HTR-8/SVneo (cell line): ENCODE measurements around the gene LMO4.

Source experiments
- DNase-seq: peaks from one replicate; pipeline ENCODE4 v3.0.0; 2011; ENCODE audit warnings: low spot score, mixed read lengths; ENCODE audit not compliant: insufficient read length
- FAIRE-seq: peaks from 2 replicates; lab custom pipeline; 2011; peaks lifted over from hg19 to GRCh38; lab: Jason Lieb, UNC

The LMO4 gene

DNA sequence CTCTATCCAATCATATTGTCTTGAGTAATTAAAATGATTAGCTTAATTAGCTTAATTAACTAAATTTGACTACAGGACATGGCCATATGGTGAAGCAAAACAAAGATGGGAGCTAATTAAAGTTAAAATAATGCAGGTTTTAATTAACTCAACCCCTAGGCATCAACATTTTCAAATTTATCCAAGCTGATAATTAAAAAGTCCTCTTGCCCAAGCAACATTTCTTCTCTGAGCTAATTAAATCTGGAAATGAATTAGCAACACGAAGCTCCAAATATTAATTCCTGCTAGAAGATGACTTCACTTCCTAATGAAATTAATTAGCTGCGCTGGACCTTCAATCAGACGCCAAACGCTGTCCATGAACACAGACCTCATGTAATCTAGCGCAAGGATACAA, 27.9 kb downstream of the LMO4 start:
- FAIRE-seq (no peak), DNase-seq (no peak)

DNA sequence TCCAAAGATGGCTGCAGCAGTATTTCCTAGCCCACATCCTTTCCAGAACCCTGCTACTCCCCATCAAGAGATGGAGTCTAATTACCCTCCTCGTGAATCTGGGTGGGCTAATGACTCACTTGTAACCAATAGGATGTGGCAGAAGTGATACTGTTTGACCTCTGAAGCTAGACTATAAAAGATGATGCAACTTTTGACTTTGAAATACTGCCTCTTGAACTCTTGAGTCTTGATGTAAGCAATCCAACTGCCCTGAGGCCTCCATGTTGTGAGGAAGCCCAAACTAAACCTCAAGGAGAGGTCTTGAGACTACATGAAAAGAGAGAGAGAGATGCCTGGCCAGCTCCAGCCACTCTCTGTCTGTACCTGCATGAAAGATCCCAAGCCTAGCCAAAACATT, 29.5 kb downstream of the LMO4 start:
- FAIRE-seq (no peak), DNase-seq (no peak)

DNA sequence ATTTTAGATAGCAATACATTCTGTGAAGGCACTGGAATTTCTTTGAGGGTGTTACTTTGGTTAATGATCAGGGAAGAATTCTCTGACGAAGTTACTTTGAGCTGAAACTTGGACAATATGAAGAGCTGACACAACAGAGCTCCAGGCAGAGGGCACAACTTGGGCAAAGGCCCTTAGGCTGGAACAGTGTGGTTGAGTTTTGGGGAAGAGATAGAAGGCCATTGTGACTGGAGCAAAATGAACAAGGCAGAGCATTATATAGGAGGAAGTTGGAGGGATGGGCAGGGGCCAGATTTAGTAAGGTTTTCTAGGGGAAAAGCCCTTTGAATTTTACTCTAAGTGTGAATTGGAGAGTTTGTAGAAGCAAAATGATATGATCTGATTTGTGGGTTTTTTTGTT, 30.9 kb downstream of the LMO4 start:
- no peak for DNase-seq
- FAIRE-seq, result no peak

DNA sequence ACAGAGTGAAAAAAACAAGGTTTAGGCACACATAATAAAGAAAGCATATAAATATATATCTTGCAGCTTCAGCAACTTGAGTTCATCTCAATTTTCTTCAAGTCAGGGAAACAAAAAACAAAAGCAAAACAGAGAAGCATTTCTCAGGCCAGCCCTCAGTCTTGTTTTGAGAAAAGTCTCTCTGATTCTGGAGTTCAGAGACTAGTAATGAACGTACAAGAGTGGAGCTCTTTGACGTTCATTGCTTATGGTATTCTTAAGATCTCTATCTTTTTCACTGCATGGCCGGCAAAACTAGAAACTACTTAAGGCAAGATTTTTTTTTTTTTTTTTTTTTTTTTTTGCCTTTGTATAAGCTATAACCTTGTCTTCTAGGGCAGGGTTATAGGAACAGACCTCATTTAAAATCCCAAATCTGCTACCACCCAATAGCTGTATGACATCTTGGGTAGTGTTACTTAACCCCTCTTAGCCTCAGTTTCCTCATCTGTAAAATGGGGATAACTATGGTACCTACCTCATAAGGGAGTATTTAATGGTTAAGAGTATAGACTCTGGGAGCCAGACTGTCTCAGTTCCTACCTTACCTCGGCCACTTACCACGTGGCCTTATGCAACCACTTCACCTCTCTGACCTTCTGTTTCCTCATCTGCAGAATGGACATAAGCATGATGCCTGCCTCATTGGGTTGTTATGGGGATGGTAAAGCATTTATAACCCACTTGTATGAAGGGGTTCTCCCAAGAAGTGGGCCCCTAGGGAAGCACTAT, 33.6 kb downstream of the LMO4 start:
- DNase-seq (no peak), FAIRE-seq (no peak)

DNA sequence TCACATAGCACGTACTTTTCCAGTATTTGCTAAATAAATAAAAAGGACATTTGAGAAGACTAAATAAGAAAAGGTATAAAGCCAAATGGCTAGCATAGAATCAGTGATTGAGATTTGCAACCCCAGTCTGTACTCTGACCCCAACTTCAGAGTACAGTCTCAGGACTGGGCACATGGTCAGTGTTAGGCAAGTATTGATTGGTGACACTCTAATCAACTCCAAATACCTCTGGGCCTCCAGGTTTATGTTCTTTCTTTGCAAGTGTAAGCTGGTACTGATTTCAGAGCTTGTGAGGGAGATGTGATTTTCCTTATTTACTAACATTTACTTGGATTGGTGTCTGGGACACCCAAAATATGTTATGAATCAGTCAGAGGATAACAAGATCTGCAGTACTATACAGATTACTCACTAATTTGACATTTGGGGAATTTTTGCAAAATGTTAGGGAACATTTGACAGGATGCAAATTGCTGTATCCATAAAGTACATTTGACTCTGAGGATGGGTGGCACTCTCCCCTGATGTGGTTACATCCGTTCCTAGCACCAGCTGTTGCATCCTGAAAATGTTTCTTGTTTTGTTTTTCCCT, 34.2 kb downstream of the LMO4 start:
- DNase-seq, result no peak
- FAIRE-seq, result no peak

DNA sequence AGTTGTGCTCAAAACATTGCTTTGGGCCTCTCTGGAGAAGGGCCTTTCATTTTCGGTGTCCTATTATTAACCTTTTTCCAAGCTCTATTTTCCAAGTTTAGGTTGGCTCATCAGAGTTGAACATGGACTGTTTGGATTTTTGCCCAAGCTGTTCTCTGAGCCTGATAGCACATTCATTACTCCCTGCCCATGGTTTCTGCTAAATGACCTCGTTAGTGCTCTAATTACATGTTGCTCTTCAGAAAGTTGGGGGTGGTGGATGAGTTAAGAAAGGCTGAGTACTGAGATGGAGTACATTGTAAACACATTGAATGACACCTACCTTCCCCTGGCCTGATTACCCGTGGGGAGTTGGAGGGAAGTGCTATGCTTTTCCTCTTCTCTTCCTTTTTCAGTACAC, 38.9 kb downstream of the LMO4 start:
- DNase-seq, result no peak
- FAIRE-seq, result no peak

DNA sequence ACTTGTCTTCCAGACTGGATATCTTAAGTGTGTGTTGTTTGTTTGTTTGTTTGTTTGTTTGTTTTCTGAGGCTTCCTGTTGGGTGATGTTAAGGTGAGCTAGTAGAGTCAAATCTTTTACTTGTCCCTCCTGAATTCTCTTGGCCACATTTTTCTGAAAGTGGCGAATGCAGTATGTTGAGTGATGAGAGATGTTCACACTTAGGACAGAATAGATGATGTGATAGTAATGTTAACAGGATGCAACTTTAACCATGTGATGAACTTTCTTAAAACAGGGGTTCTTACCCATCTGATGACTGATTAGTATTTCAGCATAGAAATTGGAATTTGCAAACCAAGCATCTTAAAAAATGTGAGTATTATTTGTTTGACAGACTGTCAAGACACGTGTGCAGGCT, 40.2 kb downstream of the LMO4 start:
- FAIRE-seq (no peak), DNase-seq (no peak)

DNA sequence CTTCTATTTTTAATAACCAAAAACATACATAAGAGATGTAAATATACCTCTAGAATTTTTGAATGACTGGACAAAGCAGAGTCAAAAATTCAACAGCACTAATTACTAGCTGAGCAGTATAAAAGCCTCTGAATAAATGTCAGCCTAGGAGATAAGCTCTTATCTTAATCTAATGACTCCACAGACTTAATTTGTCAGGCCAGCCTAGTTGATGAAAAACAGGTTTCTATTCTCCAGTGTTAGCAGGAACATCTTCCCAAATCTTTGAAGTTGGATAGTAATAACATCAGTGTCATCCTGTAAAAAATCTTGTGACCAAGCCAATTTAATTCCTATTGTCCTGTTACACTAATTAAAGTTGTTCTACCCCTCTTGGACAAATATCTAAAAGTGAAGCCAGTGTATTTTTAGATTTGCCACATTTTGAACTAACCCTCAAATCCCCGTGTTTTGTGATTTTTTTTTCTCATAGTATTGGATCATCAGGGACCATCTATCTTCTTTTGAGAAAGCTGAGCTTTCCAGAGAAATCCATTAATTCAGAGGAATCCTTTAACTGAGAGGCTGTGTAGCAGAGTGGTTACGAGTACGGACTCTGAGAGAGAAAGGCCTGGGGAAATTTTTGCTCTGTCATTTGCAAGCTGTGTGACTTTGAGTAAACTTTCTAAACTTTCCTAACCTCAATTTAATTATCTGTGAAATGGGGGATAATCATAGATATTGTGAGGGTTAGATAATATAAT, 41.2 kb downstream of the LMO4 start:
- FAIRE-seq, result no peak
- no peak for DNase-seq

DNA sequence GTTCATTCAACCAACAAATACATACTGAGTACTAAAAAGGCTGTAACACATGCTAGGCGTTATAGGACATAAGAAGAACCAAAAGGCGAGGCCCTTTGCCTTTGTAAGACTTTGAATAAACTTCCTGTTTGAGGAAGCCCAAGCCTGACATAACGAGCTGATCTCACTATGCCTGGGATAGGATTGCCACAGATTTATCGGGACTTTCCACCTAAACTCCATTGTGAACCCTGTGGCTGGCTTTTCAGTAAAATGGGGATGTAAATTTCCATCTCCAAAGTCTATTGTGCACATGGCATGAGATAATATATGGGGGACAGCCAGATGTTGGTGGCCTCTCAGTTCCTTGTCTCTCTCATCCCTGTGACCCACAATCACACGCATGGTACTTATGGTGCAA, 41.9 kb downstream of the LMO4 start:
- no peak for FAIRE-seq
- DNase-seq, result no peak

DNA sequence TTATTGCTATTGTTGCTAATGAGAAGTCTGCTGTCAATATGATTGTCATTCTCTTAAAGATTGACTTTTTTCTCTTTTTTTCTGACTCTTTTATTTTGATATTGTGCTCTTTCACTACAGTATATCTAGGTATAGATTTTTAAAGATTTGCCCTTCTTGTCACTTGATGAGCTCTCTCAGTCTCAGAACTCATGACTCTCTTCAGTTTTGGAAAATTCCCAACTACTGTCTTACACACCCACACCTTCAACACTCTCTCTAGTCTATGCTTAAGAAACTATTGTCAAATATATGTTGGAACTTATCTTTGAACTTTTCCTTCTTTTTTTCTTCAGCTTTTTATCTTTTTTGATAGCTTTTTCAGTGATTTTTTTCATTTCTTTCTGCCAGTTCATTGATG, 50.6 kb downstream of the LMO4 start:
- FAIRE-seq (no peak), DNase-seq (no peak)

DNA sequence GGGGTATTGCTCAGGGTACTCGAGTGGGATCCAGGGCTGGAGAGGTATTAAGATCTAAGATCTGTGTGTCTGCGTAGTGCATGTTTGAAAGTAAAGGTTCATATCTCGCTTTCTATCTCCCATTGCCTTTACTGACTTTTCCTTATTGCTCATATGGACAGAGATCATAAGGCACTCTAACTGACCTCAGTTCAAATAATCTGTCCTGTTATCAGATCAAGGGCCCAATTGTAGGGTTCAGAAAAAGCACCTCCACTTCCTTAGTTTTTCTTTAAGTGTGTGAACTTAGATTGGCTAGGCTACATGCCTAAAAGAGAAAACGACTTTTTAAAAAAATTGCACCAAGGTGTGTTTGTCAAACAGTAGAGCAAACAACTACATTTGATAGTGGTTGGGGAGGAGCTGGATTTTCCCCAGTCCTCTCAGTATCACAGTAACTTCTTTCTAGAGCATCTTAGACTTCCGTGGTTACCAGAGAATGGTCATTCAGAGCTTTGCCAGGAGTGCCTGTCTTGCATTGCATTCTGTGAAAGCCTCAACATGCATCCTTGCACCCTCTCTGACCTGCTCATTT, 57.6 kb downstream of the LMO4 start:
- no peak for FAIRE-seq
- DNase-seq, result no peak

DNA sequence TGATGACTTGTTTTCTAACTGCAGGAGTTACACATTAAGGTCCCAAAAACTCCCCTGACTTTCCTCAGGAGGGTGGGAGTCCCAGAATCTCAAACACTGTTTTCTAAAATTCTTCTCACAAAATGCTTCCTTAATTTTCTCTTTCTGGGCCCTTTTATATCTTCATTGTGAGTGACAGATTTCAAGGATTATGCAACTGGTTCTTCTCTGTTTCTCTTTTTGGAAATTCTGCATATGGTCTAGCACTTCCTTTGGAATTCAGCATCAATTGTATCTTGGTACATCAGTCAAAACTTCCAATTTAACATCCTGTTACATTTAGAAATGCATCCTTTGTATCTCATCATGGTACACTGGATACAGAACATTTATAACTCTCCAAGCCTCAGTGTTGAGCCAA, 59.7 kb downstream of the LMO4 start:
- FAIRE-seq (no peak), DNase-seq (no peak)

DNA sequence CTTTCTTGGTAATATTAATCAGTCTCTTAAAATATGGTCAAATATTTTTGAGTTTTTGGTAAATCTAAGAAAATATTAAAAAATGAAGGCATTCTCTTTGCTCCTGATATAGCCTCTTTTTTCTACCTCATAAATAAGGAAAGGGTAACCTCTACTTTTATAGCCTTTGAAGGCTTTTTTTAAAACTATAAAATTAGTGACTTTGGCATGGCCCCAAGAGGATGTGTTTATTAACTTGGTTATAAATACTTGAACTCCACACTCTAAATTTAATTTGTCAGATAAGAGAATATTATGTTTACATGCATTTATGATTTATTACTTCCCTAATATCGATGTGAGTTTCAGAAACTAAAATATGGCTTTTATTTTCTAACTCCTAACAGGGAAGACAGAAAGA, 60.3 kb downstream of the LMO4 start:
- FAIRE-seq (no peak), DNase-seq (no peak)

DNA sequence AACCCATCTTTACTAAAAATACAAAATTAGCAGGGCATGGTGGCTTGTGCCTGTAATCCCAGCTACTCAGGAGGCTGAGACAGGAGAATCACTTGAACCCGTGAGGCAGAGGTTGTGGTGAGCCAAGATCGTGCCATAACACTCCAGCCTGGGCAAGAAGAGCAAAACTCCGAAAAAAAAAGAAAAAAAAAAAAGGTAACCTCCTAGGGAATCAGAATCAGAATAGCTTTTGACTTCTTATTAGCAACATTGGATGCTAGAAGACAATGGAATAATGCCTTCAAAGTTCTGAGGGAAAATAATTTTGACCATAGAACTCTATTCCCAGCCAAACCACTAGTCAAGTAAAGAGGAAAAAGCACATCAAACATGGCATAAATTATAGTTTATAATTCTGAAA, 60.9 kb downstream of the LMO4 start:
- DNase-seq (no peak), FAIRE-seq (no peak)

DNA sequence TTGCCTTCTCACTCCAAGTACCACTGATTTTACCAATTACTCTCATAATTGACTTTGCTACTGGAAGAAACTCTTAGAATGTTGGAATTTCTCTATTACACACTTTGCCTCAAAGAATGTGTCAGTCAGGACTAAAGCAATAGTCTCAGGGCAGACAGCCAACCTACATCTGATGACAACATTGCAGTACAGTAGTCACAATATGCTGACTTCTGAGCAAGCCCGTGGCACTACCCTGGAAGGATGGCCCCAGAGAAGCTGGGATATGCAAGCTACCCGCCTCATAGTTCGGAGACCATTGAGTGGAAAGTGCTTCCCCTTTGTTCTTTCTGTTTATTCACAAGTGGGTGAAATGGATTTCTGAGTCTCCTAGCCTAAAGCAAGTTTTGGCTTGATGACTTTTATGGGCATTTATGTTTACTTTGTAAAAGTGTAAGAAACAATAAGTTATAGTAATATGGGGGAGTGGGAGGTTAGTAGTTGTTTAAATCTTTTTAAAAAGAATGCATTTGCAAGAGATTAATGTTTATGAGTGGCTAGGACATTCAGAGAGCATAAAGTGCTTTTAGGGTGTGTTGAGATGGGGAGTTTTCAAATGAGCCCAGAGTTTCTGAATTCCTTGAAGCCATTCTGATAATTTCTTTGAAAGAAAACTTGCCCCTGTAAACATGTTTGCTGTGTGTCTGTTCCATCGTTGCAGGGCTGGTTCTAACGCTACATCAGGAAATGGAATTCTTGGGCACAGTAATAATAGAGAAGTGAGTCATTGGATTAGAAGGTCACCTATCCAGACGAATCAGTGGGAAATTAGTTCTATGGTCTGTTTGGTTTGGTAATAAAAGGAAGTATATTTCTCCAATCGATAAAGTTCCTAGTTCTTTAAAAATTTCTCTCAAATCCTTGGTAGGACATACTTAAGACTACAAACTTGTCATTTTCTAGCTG, 63.8 kb downstream of the LMO4 start:
- no peak for FAIRE-seq

DNA sequence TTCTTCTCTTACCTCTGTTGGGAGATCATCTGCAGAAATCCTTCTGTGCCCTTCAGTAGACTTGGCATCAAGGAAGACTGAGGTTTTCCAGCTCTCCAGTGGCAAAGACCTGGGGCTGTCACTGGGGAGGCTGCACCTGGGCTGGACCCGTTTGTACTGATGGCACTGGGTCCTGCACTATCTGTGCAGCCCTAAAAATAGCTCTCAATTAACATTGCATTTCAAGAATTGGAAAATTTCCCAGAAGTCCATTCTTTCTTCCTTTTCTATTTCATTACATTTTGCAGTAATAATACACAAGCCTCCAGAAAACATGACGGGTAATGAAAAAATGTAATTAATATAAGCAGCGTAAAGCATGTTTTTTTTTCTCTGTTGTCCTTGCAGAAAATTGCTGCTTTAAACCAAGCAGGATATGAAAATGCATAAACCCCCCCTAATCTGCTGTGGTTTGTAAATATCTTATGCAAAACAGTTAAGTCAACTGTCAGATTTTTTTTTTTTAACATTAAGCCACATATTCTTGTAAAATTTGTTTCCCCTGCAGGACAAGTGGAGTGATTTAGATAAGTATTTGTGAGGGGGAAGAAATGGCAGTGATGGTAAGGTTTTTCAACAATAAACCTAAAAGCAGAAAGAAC, 64.9 kb downstream of the LMO4 start:
- DNase-seq, result no peak
- FAIRE-seq, result no peak

More for the DNA sequence above, 63.8 kb downstream of the LMO4 start:
- DNase-seq, result peak; percentile 12

DNA sequence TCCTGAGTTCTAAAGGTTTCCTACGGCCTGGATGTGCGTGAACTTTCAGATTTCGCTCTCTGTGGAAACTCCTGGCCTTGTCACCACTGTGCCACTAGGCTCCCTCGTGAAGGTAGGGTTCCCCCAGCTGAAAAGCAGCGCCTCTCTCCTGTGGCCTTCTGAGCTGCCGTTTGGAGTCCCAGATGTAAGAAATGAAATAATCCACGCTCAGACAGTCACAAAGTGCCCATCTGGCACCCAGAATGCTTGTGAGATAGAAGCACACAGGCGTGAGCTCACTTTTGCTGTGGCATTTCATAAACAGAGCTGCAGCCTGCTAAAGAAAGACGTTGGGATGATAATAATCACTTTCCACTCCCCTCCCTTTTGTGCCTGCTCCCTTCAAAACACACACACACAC, 65.8 kb downstream of the LMO4 start:
- FAIRE-seq (no peak), DNase-seq (no peak)

DNA sequence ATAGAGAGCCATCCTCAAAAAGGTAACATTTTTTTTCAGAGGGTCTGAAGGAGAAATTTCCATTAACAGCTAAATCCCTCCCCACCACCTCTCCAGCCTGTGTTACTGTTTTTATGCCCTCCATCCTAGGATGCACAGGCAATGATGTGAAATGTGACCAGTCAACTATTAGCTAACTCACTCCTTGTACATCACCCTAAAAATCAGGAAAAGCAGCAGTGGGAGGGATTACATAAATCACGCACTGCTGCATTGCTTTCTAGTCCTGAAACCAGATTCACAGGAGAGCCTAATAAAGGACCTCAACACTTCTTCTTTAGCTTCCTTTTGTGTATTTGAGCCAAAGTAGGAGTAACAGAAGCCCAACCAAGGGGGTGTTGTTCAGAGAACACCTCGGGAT, 66.3 kb downstream of the LMO4 start:
- no peak for DNase-seq
- FAIRE-seq, result no peak
